NCI-H2107 treated with DMSO at 0.1 percent for 48 hours (cell line): ENCODE results near the gene TACR1.
"Not testable (repeated sequence)": the region's sequence is repeated elsewhere in the genome, so short reads cannot be mapped to it uniquely, and the experiment has no call there.

Experiments used
- DNase-seq: peaks from one replicate; lab custom pipeline; 2025; ENCODE audit not compliant: unreplicated experiment; lab: John Stamatoyannopoulos, UW

Gene TACR1

GRCh38 chr2:75199428-75200011 lies at the start of gene TACR1:
Gene TACR1 (minus strand): TSS chr2:75199520. CDS start chr2:75198934, 586 bp downstream.
- DNase-seq = no peak

- not testable (repeated sequence) for DNase-seq
Measured at GRCh38 chr2:75248581-75248980, 49.3 kb upstream of the TACR1 start.

GRCh38 chr2:75246441-75247167 lies 47.3 kb upstream of the TACR1 start:
- no peak for DNase-seq

GRCh38 chr2:75243219-75243618 lies 43.9 kb upstream of the TACR1 start:
- no peak for DNase-seq

- DNase-seq = no peak
Measured at GRCh38 chr2:75241696-75242095, 42.4 kb upstream of the TACR1 start.

GRCh38 chr2:75238670-75239330 lies 39.5 kb upstream of the TACR1 start:
- DNase-seq = no peak

- no peak for DNase-seq
Measured at GRCh38 chr2:75237296-75237695, 38.0 kb upstream of the TACR1 start.

GRCh38 chr2:75233965-75234364 lies 34.6 kb upstream of the TACR1 start:
- DNase-seq = no peak

GRCh38 chr2:75226617-75227016 lies 27.3 kb upstream of the TACR1 start:
- DNase-seq = no peak

- no peak for DNase-seq
Measured at GRCh38 chr2:75226099-75226498, 26.8 kb upstream of the TACR1 start.

- DNase-seq = no peak
Measured at GRCh38 chr2:75224636-75225094, 25.3 kb upstream of the TACR1 start.

GRCh38 chr2:75222527-75222926 lies 23.2 kb upstream of the TACR1 start:
- DNase-seq = no peak

GRCh38 chr2:75221862-75222261 lies 22.5 kb upstream of the TACR1 start:
- no peak for DNase-seq

- DNase-seq = not testable (repeated sequence)
Measured at GRCh38 chr2:75219213-75219612, 19.9 kb upstream of the TACR1 start.

GRCh38 chr2:75211266-75211770 lies 12.0 kb upstream of the TACR1 start:
- no peak for DNase-seq

GRCh38 chr2:75210409-75210808 lies 11.1 kb upstream of the TACR1 start:
- no peak for DNase-seq

- no peak for DNase-seq
Measured at GRCh38 chr2:75208738-75209137, 9.4 kb upstream of the TACR1 start.

GRCh38 chr2:75204833-75205232 lies 5.5 kb upstream of the TACR1 start:
- no peak for DNase-seq

- DNase-seq = no peak
Measured at GRCh38 chr2:75202359-75202758, 3.0 kb upstream of the TACR1 start.

- DNase-seq = peak; percentile 13
Measured at GRCh38 chr2:75200140-75201096, 1.1 kb upstream of the TACR1 start.
